Keratinocyte (primary cell): ENCODE data around the gene BCOR. TPM values are rescaled to one million over a fixed set of nuclear protein-coding genes. Genes with fewer than 3 reads are reported as not detected.

Experiments used
- DNase-seq: peaks from one replicate; pipeline ENCODE4 v3.0.0-alpha.2; 2011; ENCODE audit warnings: low read depth, missing footprints, low spot score
- FAIRE-seq: peaks from 2 replicates; lab custom pipeline; 2011; peaks lifted over from hg19 to GRCh38; lab: Jason Lieb, UNC
- H2AFZ ChIP-seq: 2 replicates; pipeline ENCODE4 v1.6.0; 2012; ENCODE audit warnings: low read length, control low read depth, inconsistent platforms; ENCODE audit not compliant: control insufficient read depth
- H3K27ac ChIP-seq: 2 replicates; pipeline ENCODE4 v1.5.1; 2011; ENCODE audit warnings: low read length; ENCODE audit not compliant: control insufficient read depth, insufficient read depth
- H3K27me3 ChIP-seq: 3 replicates; pipeline ENCODE4 v1.6.0; 2011; ENCODE audit warnings: low read length; ENCODE audit not compliant: control insufficient read depth, insufficient read depth; ENCODE audit errors: extremely low read depth
- H3K36me3 ChIP-seq, 2 experiments: 2 replicates in 1 of 2; 3 replicates in 1 of 2; pipeline ENCODE4 v1.5.1; 2011; ENCODE audit warnings: low read length in 2 of 2, mild to moderate bottlenecking in 1 of 2; ENCODE audit not compliant: control insufficient read depth in 2 of 2, insufficient read depth in 2 of 2; ENCODE audit errors: extremely low read depth in 1 of 2
- H3K4me1 ChIP-seq: 3 replicates; pipeline ENCODE4 v1.5.1; 2011; ENCODE audit warnings: low read length; ENCODE audit not compliant: control insufficient read depth, insufficient read depth; ENCODE audit errors: extremely low read depth
- H3K4me2 ChIP-seq: 3 replicates; pipeline ENCODE4 v1.6.0; 2011; ENCODE audit warnings: low read depth, low read length; ENCODE audit not compliant: control insufficient read depth, insufficient read depth; ENCODE audit errors: extremely low read depth
- H3K4me3 ChIP-seq, 3 experiments: fragments of 200-600 bp in 1 of 3; sonication (generic) in 1 of 3; 2 replicates in 2 of 3; 3 replicates in 1 of 3; pipeline ENCODE4 v1.5.1; 2011 to 2016; ENCODE audit warnings: low read length in 3 of 3, mild to moderate bottlenecking in 3 of 3, control low read depth in 2 of 3, inconsistent platforms in 1 of 3, low read depth in 1 of 3, mixed read lengths in 1 of 3, mixed run types in 1 of 3, moderate library complexity in 1 of 3; ENCODE audit not compliant: control insufficient read depth in 2 of 3, insufficient read depth in 2 of 3; ENCODE audit errors: extremely low read depth in 1 of 3
- H3K79me2 ChIP-seq: 2 replicates; pipeline ENCODE4 v1.6.0; 2012; ENCODE audit warnings: low read length; ENCODE audit not compliant: control insufficient read depth, insufficient read depth
- H3K9ac ChIP-seq: 3 replicates; pipeline ENCODE4 v1.6.0; 2011; ENCODE audit warnings: low read length; ENCODE audit not compliant: control insufficient read depth, insufficient read depth; ENCODE audit errors: extremely low read depth
- H3K9me1 ChIP-seq: 3 replicates; pipeline ENCODE4 v1.6.0; 2011; ENCODE audit warnings: low read length; ENCODE audit not compliant: control insufficient read depth, insufficient read depth; ENCODE audit errors: extremely low read depth
- H3K9me3 ChIP-seq: 2 replicates; pipeline ENCODE4 v1.5.1; 2012; ENCODE audit warnings: low read depth, low read length; ENCODE audit not compliant: control insufficient read depth
- H4K20me1 ChIP-seq: 3 replicates; pipeline ENCODE4 v1.6.0; 2011; ENCODE audit warnings: low read length; ENCODE audit not compliant: control insufficient read depth, insufficient read depth; ENCODE audit errors: extremely low read depth
- EZH2 ChIP-seq: IDR thresholded peaks from one replicate; pipeline ENCODE4 v1.6.1; 2012; ENCODE audit warnings: inconsistent platforms, mild to moderate bottlenecking, low read length, moderate library complexity
- dilution Hi-C: fragments of 300-500 bp; cut with MboI; formaldehyde crosslinking; loops from one replicate; pipeline ENCODE4 v1.7.0; 2020; ENCODE audit warnings: low sequenced_read_pairs; ENCODE audit not compliant: extremely low pct_ligation_motif_present
- polyA plus RNA-seq, 5 experiments: library from polyadenylated mRNA; depleted of rRNA in 3 of 5; stranded (reverse) in 3 of 5; stranded (forward) in 1 of 5; unstranded in 1 of 5; fragments of >200 nt; gene quantifications; 1 replicate in 1 of 5; 2 replicates in 3 of 5; 3 replicates in 1 of 5; pipeline versions ENCODE4 v1.2.1 to v1.2.3, GENCODE V29; 2011 to 2012; ENCODE audit warnings: missing spikeins in 2 of 5, low read depth in 1 of 5, low replicate concordance in 1 of 5
- TF ChIP-seq, protein P1 (sequence below), 3 experiments: IDR thresholded peaks in 1 of 3; conservative IDR thresholded peaks in 1 of 3; optimal IDR thresholded peaks in 1 of 3; 2 replicates in 2 of 3; 3 replicates in 1 of 3; pipeline versions ENCODE3 to v1.5.1; 2011; ENCODE audit warnings: low read length in 3 of 3, mild to moderate bottlenecking in 3 of 3, moderate library complexity in 2 of 3, control low read depth in 1 of 3, inconsistent platforms in 1 of 3; ENCODE audit not compliant: insufficient read depth in 2 of 3; ENCODE audit errors: extremely low read depth in 1 of 3

Gene BCOR
- polyA plus RNA-seq, 1 donor (not counting 4 experiments of a cell fraction or from before 2014, with no cell fraction given) = 5.0 TPM

DNA sequence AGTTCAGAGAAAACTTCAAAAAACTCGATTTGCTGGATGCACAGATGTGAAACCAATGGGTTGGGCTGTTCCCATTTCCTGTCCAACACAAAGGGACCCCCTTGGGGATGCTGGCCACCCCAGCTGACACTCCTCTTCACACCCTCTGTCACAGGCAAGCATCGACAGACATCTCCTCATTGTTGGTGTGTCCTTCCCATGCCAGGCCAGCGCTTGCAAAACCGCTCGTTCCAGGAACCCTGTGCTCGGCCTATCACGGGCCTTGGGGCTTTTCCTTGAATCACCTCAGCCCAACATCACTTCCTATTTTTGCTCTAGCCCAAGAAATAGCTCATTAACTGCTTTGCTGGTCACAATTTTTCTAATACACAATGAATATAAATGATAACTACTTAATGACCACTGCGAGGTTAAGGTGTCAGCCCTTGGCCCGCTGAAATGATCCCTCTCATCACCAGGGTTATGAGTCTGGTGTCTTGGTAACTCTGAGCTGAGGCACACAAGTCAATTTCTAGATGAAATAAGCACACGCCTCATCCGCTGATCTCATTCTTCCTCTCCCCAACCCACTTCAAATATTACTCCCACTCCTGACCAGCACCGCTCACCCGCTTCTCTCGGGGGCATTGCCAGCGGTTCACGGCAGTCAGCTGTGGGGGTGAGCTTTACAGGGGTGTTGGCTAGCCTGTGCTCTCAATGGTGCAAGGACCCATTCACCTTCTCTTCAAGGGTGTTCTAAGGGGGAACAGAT is 32.3 kb downstream of the BCOR start:
- H3K27me3 ChIP-seq = no peaks in the 10 kb centered on the region
- H3K36me3 ChIP-seq = peaks cover 0 to 2% of the 10 kb centered on the region in 2 experiments
- H3K9me3 ChIP-seq = no peaks in the 10 kb centered on the region
- H3K79me2 ChIP-seq = no peaks in the 10 kb centered on the region
- no peaks in the 10 kb centered on the region for H4K20me1 ChIP-seq
- H3K9ac ChIP-seq = no peak overlapping the region
- TF ChIP-seq, protein P1, sequence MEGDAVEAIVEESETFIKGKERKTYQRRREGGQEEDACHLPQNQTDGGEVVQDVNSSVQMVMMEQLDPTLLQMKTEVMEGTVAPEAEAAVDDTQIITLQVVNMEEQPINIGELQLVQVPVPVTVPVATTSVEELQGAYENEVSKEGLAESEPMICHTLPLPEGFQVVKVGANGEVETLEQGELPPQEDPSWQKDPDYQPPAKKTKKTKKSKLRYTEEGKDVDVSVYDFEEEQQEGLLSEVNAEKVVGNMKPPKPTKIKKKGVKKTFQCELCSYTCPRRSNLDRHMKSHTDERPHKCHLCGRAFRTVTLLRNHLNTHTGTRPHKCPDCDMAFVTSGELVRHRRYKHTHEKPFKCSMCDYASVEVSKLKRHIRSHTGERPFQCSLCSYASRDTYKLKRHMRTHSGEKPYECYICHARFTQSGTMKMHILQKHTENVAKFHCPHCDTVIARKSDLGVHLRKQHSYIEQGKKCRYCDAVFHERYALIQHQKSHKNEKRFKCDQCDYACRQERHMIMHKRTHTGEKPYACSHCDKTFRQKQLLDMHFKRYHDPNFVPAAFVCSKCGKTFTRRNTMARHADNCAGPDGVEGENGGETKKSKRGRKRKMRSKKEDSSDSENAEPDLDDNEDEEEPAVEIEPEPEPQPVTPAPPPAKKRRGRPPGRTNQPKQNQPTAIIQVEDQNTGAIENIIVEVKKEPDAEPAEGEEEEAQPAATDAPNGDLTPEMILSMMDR (optimal IDR thresholded peaks at IDR 0.05 in 1 of 3, IDR thresholded peaks at IDR 0.05 in 1 of 3, conservative IDR thresholded peaks at IDR 0.05 in 1 of 3; ENCODE audit: extremely low read depth in 1 of 3, insufficient read depth in 2 of 3, low read length in 3 of 3) = no peak
- no peak for TF ChIP-seq EZH2
- no peak overlapping the region for H3K27ac ChIP-seq
- H3K4me2 ChIP-seq = no peak overlapping the region
- dilution Hi-C loops = no loop called here
- no peak overlapping the region for H3K4me3 ChIP-seq
- FAIRE-seq = no peak
- DNase-seq = no peak
- H3K9me1 ChIP-seq = no peaks in the 10 kb centered on the region
- peaks cover 18% of the 10 kb centered on the region for H3K4me1 ChIP-seq
- H2AFZ ChIP-seq = no peak overlapping the region

DNA sequence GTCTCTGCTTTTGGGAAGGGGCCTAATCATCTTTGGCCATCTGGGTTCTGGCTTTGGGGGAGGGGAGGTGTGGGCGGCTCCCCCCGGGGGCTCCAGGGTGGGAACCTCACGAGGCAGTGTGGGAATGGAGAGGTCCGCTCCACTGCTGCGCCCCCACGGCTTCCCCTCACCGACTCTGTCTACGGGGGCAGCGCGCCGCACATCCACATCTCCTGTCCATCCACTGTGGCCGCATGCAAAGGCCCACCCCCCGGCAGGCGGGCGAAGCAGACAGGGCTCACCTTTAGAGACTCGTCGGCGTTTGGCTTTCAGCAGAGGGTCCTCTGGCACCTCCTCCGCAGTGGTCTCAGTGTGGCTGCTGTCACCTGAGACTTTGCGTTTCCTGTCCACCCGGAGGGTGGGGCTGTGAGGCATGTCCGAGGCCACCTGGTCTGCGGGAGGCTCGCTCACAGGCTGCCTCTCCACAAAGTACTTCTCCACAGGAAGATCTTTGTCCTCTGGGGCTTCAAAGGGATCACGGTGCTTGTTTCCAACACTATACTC is 33.6 kb downstream of the BCOR start:
- no peak overlapping the region for H3K4me2 ChIP-seq
- H3K4me3 ChIP-seq = no peak overlapping the region
- peaks cover 18% of the 10 kb centered on the region for H3K4me1 ChIP-seq
- peaks cover 0 to 2% of the 10 kb centered on the region in 2 experiments for H3K36me3 ChIP-seq
- dilution Hi-C loops = no loop called here
- H3K9ac ChIP-seq = no peak overlapping the region
- no peak for DNase-seq
- no peak for FAIRE-seq
- no peaks in the 10 kb centered on the region for H4K20me1 ChIP-seq
- H3K27me3 ChIP-seq = no peaks in the 10 kb centered on the region
- no peak overlapping the region for H3K27ac ChIP-seq
- TF ChIP-seq, protein P1 (optimal IDR thresholded peaks at IDR 0.05 in 1 of 3, IDR thresholded peaks at IDR 0.05 in 1 of 3, conservative IDR thresholded peaks at IDR 0.05 in 1 of 3; ENCODE audit: extremely low read depth in 1 of 3, insufficient read depth in 2 of 3, low read length in 3 of 3) = no peak
- no peak for TF ChIP-seq EZH2
- no peaks in the 10 kb centered on the region for H3K9me1 ChIP-seq
- H3K9me3 ChIP-seq = no peaks in the 10 kb centered on the region
- no peak overlapping the region for H2AFZ ChIP-seq
- no peaks in the 10 kb centered on the region for H3K79me2 ChIP-seq
